OCI-LY7 (cell line): ENCODE results near the gene MADD.

Experiments used
- CTCF ChIP-seq: fragments of 200-600 bp; sonication (generic); conservative IDR thresholded peaks from 2 replicates; pipeline ENCODE4 v1.5.1; 2014; ENCODE audit warnings: mild to moderate bottlenecking, antibody characterized with exemption, low read length, moderate library complexity, mixed read lengths
- EZH2phosphoT487 ChIP-seq: fragments of 200-600 bp; sonication (generic); IDR thresholded peaks from 2 replicates; pipeline ENCODE4 v1.6.1; 2018; ENCODE audit warnings: low read depth, borderline replicate concordance, mild to moderate bottlenecking, mixed run types, antibody characterized with exemption, low read length, moderate library complexity, mixed read lengths

DNA sequence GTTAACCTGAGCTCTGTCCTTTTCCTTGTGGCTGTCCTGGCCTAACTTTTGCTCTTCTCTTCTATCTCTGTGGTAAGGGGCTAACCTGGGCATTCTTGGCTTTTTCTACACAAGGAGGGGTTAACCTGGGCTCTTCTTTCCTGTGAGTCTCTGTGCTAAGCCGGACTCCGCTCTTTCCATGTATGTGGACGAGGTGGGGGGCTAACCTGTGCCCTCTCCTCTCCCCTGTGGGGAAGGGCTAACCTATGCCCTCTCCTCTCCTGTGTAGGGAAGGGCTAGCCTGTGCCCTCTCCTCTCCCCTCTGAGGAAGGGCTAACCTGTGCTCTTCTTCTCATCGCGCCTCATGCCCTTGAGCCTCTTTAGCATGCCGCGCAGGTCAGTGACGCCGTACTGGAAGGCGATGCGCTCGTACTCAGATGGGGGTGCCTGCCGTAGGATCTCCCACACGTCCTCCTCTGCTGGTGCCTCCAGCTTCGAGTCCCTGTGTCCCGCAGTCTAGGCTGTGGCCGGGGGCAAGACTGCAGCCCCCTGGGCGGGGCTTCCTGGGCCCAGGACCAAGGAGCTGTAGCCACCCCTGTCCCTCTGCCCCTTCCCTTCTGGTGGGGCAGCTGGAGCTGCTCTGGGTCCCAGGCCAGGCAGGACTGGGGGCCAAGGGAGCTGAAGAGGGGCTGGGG is 76.1 kb downstream of the MADD start:
- TF ChIP-seq CTCF = no peak
- no peak for TF ChIP-seq EZH2phosphoT487
